ENCODE measurements around the gene VTI1A. TPM values are rescaled to one million over a fixed set of nuclear protein-coding genes. Genes with fewer than 3 reads are reported as not detected.
"Not testable (repeated sequence)": the region's sequence is repeated elsewhere in the genome, so short reads cannot be mapped to it uniquely, and the experiment has no call there.

The VTI1A gene
- total RNA-seq, 2 donors from 2014 or later: 58.8 to 65.0 TPM

DNA sequence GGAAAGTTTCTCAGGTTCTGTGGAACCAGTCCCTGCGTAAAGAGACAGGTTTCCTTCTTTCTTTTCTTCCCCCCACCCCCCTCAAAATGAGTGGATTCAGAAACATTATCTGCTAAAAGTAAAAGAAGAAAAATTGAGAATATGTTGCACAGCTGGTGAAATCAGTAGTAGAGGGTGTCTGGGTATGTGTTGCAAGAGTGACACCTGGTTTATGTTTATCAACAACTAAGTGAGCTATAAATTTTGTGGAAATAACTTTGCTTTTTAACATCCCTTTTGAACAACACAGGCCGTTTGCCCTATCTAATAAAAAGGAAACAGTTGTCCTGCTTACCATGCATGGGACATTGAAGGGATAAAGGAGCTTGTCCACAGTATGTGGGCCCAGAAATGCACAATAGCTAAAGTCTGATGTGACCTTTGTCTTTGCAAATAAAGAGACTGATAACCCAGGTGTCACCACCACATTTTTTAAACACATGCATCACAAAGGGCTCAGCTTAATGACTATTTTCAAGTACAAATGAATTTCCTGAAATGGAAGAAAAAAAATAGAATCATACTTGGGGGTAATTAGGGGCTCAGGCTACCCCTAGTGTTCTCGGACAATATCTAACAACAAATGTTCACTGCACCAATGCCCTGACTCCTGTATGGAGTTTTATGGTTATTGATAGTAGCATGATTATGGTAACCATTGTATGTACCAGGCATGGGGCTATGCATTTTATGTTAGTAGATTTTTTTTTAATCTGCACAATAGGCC lies 281.3 kb downstream of the VTI1A start:
- Mint-ChIP-seq H3K4me1 (peaks cover 8% of the 10 kb centered on the region), H3K36me3 (ENCODE audit: low read depth) (peaks cover 5% of the 10 kb centered on the region), H3K4me3 (no peak overlapping the region), H3K27ac (no peak overlapping the region), H3K27me3 (no peaks in the 10 kb centered on the region)
- no peaks in the 10 kb centered on the region for H3K9me3 ChIP-seq (ENCODE audit: control insufficient read depth, low read length, poor library complexity, severe bottlenecking)
- DNase-seq: no peak
- ATAC-seq: no peak

GRCh38 chr10:112728997-112729396 lies 282.0 kb downstream of the VTI1A start:
- peaks cover 5% of the 10 kb centered on the region for H3K36me3 Mint-ChIP-seq (ENCODE audit: low read depth)

GRCh38 chr10:112731450-112731849 lies 284.4 kb downstream of the VTI1A start:
- peaks cover 12% of the 10 kb centered on the region for H3K4me1 Mint-ChIP-seq
- H3K9me3 ChIP-seq (ENCODE audit: control insufficient read depth, low read length, poor library complexity, severe bottlenecking); H3K27ac Mint-ChIP-seq; H3K27me3 Mint-ChIP-seq; H3K36me3 Mint-ChIP-seq (ENCODE audit: low read depth); H3K4me3 Mint-ChIP-seq; DNase-seq; ATAC-seq: not testable (repeated sequence)

More at GRCh38 chr10:112728997-112729396, 282.0 kb downstream of the VTI1A start:
- Mint-ChIP-seq H3K27me3 (no peaks in the 10 kb centered on the region), H3K4me1 (peaks cover 11% of the 10 kb centered on the region), H3K4me3 (no peak overlapping the region), H3K27ac (no peak overlapping the region)
- DNase-seq: no peak
- ATAC-seq: no peak
- no peaks in the 10 kb centered on the region for H3K9me3 ChIP-seq (ENCODE audit: control insufficient read depth, low read length, poor library complexity, severe bottlenecking)

DNA sequence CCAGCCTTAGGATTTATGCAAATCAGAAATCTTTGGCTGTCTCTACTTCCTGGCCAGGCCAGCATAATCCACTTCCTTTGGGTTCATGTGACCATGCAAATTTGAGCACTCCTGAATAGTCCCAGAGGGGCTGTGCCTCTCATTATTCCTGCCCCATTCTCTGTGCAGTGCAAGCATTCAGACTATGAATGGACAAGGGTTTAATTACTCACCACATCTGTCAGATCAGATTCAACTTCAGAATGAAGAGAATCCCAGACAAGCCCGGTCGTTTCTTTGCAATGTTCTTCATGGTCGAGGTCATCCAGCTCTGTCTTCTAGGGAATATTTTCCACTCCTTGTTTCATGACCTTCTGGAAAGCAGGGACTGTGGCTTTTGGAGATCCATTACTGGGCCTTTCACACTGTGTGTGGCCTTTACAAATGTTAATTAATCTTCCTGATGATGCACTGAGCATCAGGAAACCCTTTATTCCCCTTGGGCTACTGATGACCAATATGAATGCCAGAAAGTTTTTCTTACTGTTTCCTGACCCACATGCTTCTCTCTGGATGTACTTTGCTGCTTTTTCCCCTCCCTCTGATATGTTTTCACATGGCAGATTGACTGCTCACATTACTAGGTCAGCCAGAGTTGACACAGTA lies 285.4 kb downstream of the VTI1A start:
- ATAC-seq: no peak
- Mint-ChIP-seq H3K27me3 (no peaks in the 10 kb centered on the region), H3K4me3 (no peak overlapping the region), H3K4me1 (peaks cover 12% of the 10 kb centered on the region), H3K36me3 (ENCODE audit: low read depth) (peaks cover 5% of the 10 kb centered on the region), H3K27ac (no peak overlapping the region)
- DNase-seq: no peak
- H3K9me3 ChIP-seq (ENCODE audit: control insufficient read depth, low read length, poor library complexity, severe bottlenecking): no peaks in the 10 kb centered on the region

GRCh38 chr10:112735041-112735695 lies 288.2 kb downstream of the VTI1A start:
- DNase-seq (no peak), ATAC-seq (no peak)
- Mint-ChIP-seq H3K27ac (no peak overlapping the region), H3K27me3 (no peaks in the 10 kb centered on the region), H3K4me3 (no peak overlapping the region), H3K36me3 (ENCODE audit: low read depth) (peaks cover 5% of the 10 kb centered on the region), H3K4me1 (peaks cover 17% of the 10 kb centered on the region)
- no peaks in the 10 kb centered on the region for H3K9me3 ChIP-seq (ENCODE audit: control insufficient read depth, low read length, poor library complexity, severe bottlenecking)

- H3K9me3 ChIP-seq (ENCODE audit: control insufficient read depth, low read length, poor library complexity, severe bottlenecking): no peaks in the 10 kb centered on the region
- Mint-ChIP-seq H3K4me3 (no peak overlapping the region), H3K36me3 (ENCODE audit: low read depth) (peaks cover 2% of the 10 kb centered on the region), H3K4me1 (peaks cover 10% of the 10 kb centered on the region), H3K27ac (no peak overlapping the region), H3K27me3 (no peaks in the 10 kb centered on the region)
- ATAC-seq: no peak
- DNase-seq: no peak
Observed at GRCh38 chr10:112738606-112739591, 291.9 kb downstream of the VTI1A start.

GRCh38 chr10:112739592-112740353 lies 292.8 kb downstream of the VTI1A start:
- Mint-ChIP-seq H3K27me3 (no peaks in the 10 kb centered on the region), H3K4me1 (peaks cover 6% of the 10 kb centered on the region), H3K36me3 (ENCODE audit: low read depth) (no peaks in the 10 kb centered on the region), H3K27ac (no peak overlapping the region), H3K4me3 (no peak overlapping the region)
- no peak for DNase-seq
- no peaks in the 10 kb centered on the region for H3K9me3 ChIP-seq (ENCODE audit: control insufficient read depth, low read length, poor library complexity, severe bottlenecking)
- no peak for ATAC-seq

DNA sequence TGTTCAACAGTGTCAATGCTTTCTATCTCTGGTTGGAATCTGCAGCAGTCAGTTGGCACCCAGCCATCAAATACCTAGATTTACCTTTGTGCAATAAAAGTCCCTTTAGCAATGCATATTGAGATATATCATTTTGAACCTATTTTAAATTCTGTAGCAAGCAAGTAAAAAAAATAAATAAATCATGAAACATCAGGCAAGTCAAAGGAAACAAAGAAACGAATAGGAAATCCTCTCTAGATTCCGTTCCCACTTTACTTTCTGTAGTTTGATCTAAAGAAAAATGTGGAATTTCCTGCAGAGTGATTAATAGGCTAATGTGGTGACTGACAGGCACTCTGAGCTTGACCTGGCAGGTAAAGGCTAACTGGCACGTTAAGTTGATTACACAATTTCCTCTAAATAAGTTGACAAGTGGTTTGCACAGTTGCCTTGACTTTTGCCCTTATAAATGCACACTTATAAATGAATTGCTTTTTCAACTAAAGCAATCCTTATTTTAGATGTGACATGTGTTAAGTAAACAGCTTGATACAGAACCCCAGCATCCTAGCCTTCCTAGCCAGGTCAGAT lies 294.9 kb downstream of the VTI1A start:
- Mint-ChIP-seq H3K36me3 (ENCODE audit: low read depth) (peaks cover 3% of the 10 kb centered on the region), H3K27me3 (no peaks in the 10 kb centered on the region), H3K27ac (no peak overlapping the region), H3K4me3 (no peak overlapping the region), H3K4me1 (peaks cover 6% of the 10 kb centered on the region)
- ATAC-seq (no peak), DNase-seq (no peak)
- no peaks in the 10 kb centered on the region for H3K9me3 ChIP-seq (ENCODE audit: control insufficient read depth, low read length, poor library complexity, severe bottlenecking)

DNA sequence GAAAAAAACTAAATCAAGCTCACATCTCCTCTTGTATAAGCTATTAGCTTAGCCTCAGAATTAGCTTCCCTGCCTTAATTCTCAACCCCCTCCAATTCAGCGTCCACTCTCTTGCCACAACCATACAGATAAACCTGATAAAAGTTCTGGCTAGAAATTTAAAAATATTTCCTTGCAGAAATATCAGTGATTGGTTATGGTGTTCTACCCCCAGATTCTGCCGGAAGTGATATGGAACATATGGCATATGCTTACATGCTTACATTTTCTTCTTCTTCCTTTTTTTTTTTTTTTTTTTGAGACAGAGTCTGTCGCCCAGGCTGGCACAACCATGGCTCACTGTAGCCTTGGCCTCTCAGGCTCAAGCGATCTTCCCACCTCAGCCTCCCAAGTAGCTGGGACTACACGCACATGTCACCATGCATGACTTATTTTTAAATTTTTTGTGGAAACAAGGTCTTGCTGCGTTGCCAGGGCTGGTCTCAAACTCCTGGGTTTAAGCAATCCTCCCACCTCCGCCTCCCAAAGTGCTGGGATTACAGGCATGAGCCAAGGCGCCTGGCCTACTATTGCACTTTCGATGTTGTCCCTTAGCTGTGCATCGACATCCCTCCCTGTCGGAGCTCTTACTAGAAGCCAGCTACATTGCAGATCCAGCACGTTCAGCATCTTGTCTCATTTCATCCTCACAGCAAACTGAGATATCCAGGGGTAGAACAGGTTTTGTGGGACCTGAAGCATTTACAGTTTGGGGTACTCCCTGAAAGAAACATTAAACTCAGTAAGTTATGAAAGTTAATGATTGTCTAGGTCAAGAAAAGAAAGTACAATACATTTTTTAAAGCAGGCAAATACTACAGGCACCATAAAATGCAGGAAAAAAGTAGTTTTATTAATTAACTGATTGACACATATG lies 297.4 kb downstream of the VTI1A start:
- H3K9me3 ChIP-seq (ENCODE audit: control insufficient read depth, low read length, poor library complexity, severe bottlenecking): no peaks in the 10 kb centered on the region
- peaks cover 3% of the 10 kb centered on the region for H3K36me3 Mint-ChIP-seq (ENCODE audit: low read depth)
- no peaks in the 10 kb centered on the region for H3K27me3 Mint-ChIP-seq
- H3K4me1 Mint-ChIP-seq: no peaks in the 10 kb centered on the region
- no peak overlapping the region for H3K4me3 Mint-ChIP-seq
- DNase-seq: no peak
- H3K27ac Mint-ChIP-seq: no peak overlapping the region
- ATAC-seq: no peak

- H3K4me3 Mint-ChIP-seq: no peak overlapping the region
- no peak overlapping the region for H3K27ac Mint-ChIP-seq
- no peaks in the 10 kb centered on the region for H3K9me3 ChIP-seq (ENCODE audit: control insufficient read depth, low read length, poor library complexity, severe bottlenecking)
- DNase-seq (no peak), ATAC-seq (no peak)
- H3K4me1 Mint-ChIP-seq: peaks cover 3% of the 10 kb centered on the region
- H3K36me3 Mint-ChIP-seq (ENCODE audit: low read depth): peaks cover 5% of the 10 kb centered on the region
- no peaks in the 10 kb centered on the region for H3K27me3 Mint-ChIP-seq
Observed at GRCh38 chr10:112746329-112746728, 299.3 kb downstream of the VTI1A start.

GRCh38 chr10:112750427-112751167 lies 303.6 kb downstream of the VTI1A start:
- Mint-ChIP-seq H3K4me1 (peaks cover 3% of the 10 kb centered on the region), H3K36me3 (ENCODE audit: low read depth) (peaks cover 5% of the 10 kb centered on the region), H3K27me3 (no peaks in the 10 kb centered on the region), H3K27ac (peak overlapping the region; percentile 9), H3K4me3 (no peak overlapping the region)
- H3K9me3 ChIP-seq (ENCODE audit: control insufficient read depth, low read length, poor library complexity, severe bottlenecking): no peaks in the 10 kb centered on the region
- ATAC-seq: no peak
- DNase-seq: no peak
